ENCODE measurements around the gene ZSWIM3. TPM values are rescaled to one million over a fixed set of nuclear protein-coding genes. Genes with fewer than 3 reads are reported as not detected.

Gene ZSWIM3
- total and polyA plus RNA-seq, 2 of the 8 experiments (the other 6 are each of a cell fraction or from before 2014, with no cell fraction given), result 5.5 to 6.9 TPM

- TF ChIP-seq CHD7 (IDR thresholded peaks at IDR 0.05; ENCODE audit: insufficient replicate concordance, low read length) (no peak), RNF2 (IDR thresholded peaks at IDR 0.05; ENCODE audit: borderline replicate concordance, low read depth, low read length, missing control alignments, poor library complexity, severe bottlenecking) (no peak), CBX5 (IDR thresholded peaks at IDR 0.05; ENCODE audit: low read depth, low read length) (no peak), BACH1 (IDR thresholded peaks at IDR 0.05; ENCODE audit: low read length) (no peak), RBBP5 (IDR thresholded peaks at IDR 0.05; ENCODE audit: borderline replicate concordance, low read depth, low read length) (no peak)
These were observed 5.1 kb upstream of the ZSWIM3 start (continued) for GRCh38 chr20:45852326-45852725.
